ENCODE measurements around the gene SLC22A7.

- TF ChIP-seq CTCF (IDR thresholded peaks at IDR 0.05; ENCODE audit: low read depth, low read length) (no peak), EZH2phosphoT487 (IDR thresholded peaks at IDR 0.05; ENCODE audit: low read depth) (no peak)
These were observed 21.3 kb upstream of the SLC22A7 start for GRCh38 chr6:43276577-43277305.

Data from OCI-LY3 (cell line).